Naive thymus-derived CD8-positive, alpha-beta T cell (primary cell): Measurements from ENCODE around the gene ZDHHC14. TPM values are rescaled to one million over a fixed set of nuclear protein-coding genes. Genes with fewer than 3 reads are reported as not detected.

Experiments
- ATAC-seq, 2 donors: fragments of 150-1000 bp; cut with Tn5 transposase in 1 of 2; sonication (Bioruptor Pico), chemical (Tn5 transposase) in 1 of 2; 1 replicate in 1 of 2; 2 replicates in 1 of 2; pipeline ENCODE4 v1.10.0; 2021; ENCODE audit warnings: mild to moderate bottlenecking in 2 of 2, moderate library complexity in 2 of 2
- POLR2A ChIA-PET: fragments of 350-600 bp; sonication (Branson Sonifier 250); formaldehyde crosslinking; loops from one replicate; lab custom pipeline; 2021; ENCODE audit warnings: antibody characterized with exemption; lab: Charles Lee
- DNase-seq, 10 donors: peaks; one replicate each; pipeline versions ENCODE4 v3.0.0 to v3.0.0-alpha.2; 2020 to 2022
- H3K27ac Mint-ChIP-seq, 10 donors: one replicate each; pipeline ENCODE4 v1.8.0; 2020 to 2022; ENCODE audit warnings: mild to moderate bottlenecking in 10 of 10, mixed read lengths in 10 of 10, moderate library complexity in 4 of 10, inconsistent platforms in 1 of 10
- H3K27me3 Mint-ChIP-seq, 5 donors: one replicate each; pipeline ENCODE4 v1.8.0; 2021 to 2022; ENCODE audit warnings: mixed read lengths in 5 of 5
- H3K36me3 Mint-ChIP-seq, 3 donors: one replicate each; pipeline ENCODE4 v1.8.0; 2020 to 2022; ENCODE audit warnings: mixed read lengths in 3 of 3, mild to moderate bottlenecking in 2 of 3, inconsistent platforms in 1 of 3
- H3K4me1 Mint-ChIP-seq, 4 donors: one replicate each; pipeline ENCODE4 v1.8.0; 2021 to 2022; ENCODE audit warnings: mixed read lengths in 4 of 4
- H3K4me3 Mint-ChIP-seq, 10 donors: one replicate each; pipeline ENCODE4 v1.8.0; 2020 to 2022; ENCODE audit warnings: mild to moderate bottlenecking in 10 of 10, mixed read lengths in 10 of 10, moderate library complexity in 6 of 10, inconsistent platforms in 1 of 10
- H3K9me3 Mint-ChIP-seq, 9 donors: one replicate each; pipeline ENCODE4 v1.8.0; 2020 to 2022; ENCODE audit warnings: mixed read lengths in 9 of 9, mild to moderate bottlenecking in 3 of 9, inconsistent platforms in 1 of 9, moderate library complexity in 1 of 9
- polyA plus RNA-seq, 3 donors: library from polyadenylated mRNA; unstranded; fragments of 300-500 nt; fragmentation: Illumina TruSeq; gene quantifications; one replicate each; pipeline ENCODE4 v1.2.3, GENCODE V29; 2021
- total RNA-seq, 8 experiments: library from RNA in 2 of 8; stranded (reverse) in 2 of 8; gene quantifications; one replicate each; pipeline ENCODE4 v1.2.3 and lab custom pipeline; 2021 to 2026

ZDHHC14 gene
- total and polyA plus RNA-seq, 5 experiments from 2014 or later, result 0.09 to 1.9 (median 1.4) TPM

DNA sequence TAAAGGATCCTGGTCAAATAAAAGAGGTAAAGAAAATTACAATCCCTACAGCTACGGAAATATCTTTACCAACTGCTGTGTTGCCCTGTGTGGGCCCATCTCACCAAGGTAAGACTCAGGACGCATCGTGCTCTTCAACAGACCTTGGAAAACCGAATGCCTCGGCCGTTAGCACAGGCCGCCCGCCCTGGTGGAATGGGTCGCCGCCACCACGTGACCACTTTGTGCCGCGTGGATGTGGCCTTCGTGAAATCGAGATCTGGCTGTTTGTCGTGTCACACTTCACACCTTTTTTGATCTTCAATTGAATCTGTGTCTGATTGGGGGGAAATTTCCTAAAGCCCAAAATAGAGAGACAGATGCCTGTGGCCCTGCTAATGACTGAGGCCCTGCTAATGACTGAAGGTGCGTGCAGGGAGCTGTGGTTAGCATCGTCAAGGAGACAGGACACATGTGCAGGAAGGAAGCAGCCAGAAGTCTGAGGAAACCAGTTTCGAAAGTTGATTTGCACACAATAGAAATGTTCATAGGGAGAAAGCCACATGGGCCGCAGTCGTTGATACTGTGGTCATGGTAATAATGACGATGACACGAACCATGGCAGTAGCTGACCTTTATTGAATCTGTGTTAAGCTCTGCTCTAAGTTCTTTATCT is 266.4 kb downstream of the ZDHHC14 start:
- Mint-ChIP-seq H3K36me3 (no peaks in the 10 kb centered on the region), H3K27me3 (peaks cover 0 to 7% (median 0%) of the 10 kb centered on the region in 5 donors), H3K4me1 (peaks cover 4 to 10% (median 8%) of the 10 kb centered on the region in 4 donors), H3K4me3 (no peak overlapping the region), H3K9me3 (no peaks in the 10 kb centered on the region), H3K27ac (no peak overlapping the region)
- POLR2A ChIA-PET, result no interaction called here
- DNase-seq (no peak), ATAC-seq (no peak)

DNA sequence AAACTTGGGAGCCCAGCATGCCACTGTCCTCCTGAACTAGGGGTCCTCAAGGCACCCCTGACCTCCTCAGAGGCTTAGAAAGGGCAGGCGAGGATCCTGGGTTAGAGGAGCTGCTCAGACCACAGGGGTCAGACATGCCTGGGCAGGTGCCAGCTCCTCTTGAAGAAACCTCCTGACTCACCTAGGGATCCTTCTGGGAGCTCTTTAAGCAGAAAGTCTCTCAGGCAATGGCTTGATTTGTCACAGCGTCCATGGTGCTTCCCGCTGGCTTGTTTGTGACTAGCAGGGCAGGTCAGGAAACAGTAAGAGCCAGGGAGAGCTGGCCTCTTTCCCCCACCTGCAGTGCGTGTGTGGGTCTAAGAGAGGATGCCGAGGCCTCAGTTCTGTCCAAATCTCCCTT is 267.6 kb downstream of the ZDHHC14 start:
- POLR2A ChIA-PET, result no interaction called here
- Mint-ChIP-seq H3K27me3 (peaks cover 0 to 7% (median 0%) of the 10 kb centered on the region in 5 donors), H3K9me3 (no peaks in the 10 kb centered on the region), H3K4me1 (peaks cover 4 to 10% (median 8%) of the 10 kb centered on the region in 4 donors), H3K27ac (no peak overlapping the region), H3K4me3 (no peak overlapping the region), H3K36me3 (no peaks in the 10 kb centered on the region)
- no peak for DNase-seq
- no peak for ATAC-seq

DNA sequence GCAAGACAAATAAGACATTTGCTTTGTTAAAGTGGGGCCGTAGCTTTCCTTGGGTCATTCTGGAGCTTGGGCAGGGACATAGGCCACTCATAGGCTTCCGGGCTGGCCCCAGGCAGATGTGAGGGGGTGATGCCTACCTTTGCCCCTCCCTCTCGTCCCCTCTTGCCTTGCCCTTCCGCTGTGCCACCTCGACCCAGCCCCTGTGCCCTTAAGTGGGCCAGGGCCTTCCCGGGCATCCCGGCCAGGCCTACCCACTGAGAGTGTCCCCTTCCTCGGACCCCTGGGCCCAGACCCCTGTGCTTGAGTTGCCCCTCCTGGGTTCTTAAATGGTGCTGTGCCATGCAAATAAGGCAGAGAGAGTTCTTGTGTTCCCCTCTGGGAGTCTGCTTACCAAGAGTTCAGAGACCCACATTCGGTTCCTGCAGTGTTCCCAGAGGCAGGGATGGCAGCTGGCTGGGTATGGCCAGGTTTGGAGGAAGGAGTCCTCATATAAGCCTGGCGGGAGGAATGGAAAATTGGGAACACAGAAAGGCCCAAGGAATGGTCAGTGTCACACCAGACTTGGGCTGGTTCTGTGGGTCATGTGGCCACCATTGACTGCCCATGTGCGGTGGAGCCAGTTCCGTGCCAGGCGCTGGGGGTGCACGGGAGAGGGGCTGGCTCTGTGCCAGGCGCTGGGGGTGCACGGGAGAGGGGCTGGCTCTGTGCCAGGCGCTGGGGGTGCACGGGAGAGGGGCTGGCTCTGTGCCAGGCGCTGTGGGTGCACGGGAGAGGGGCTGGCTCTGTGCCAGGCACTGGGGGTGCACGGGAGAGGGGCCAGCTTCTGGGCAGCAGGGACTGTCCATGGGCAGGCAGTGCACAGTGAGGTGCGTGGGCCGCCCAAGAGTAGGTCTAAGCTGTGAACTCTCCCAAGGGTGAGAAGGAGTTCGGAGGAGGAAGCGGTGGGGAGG is 268.6 kb downstream of the ZDHHC14 start:
- H3K27me3 Mint-ChIP-seq, result peaks cover 0 to 3% (median 0%) of the 10 kb centered on the region in 5 donors
- no peaks in the 10 kb centered on the region for H3K36me3 Mint-ChIP-seq
- POLR2A ChIA-PET, result no interaction called here
- H3K4me1 Mint-ChIP-seq, result peaks cover 4 to 10% (median 8%) of the 10 kb centered on the region in 4 donors
- H3K9me3 Mint-ChIP-seq, result no peaks in the 10 kb centered on the region
- no peak for DNase-seq
- no peak overlapping the region for H3K27ac Mint-ChIP-seq
- no peak for ATAC-seq
- H3K4me3 Mint-ChIP-seq, result no peak overlapping the region

DNA sequence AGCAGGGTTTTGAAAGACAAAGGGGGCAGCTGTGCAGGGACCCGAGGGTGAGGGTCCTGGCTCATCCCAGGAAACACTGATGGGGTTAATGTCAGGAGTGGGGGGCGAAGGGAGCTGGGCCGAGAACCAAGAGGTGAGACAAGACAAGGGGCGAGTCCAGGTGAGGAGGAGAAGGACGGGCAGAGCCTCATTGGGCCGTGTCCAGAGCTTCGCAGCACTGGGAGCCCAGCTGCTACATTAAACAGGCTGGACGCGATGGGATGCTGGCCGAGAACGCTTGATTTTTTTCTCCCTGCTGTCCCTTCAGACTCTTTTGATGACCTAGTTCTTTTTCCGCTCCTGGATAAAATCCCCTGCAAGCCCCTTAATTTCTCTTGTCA is 269.3 kb downstream of the ZDHHC14 start:
- Mint-ChIP-seq H3K4me3 (no peak overlapping the region), H3K27me3 (peaks cover 0 to 3% (median 0%) of the 10 kb centered on the region in 5 donors), H3K36me3 (no peaks in the 10 kb centered on the region), H3K9me3 (no peaks in the 10 kb centered on the region), H3K27ac (no peak overlapping the region), H3K4me1 (peaks cover 4 to 10% (median 8%) of the 10 kb centered on the region in 4 donors)
- DNase-seq (no peak), ATAC-seq (no peak)
- POLR2A ChIA-PET, result no interaction called here

DNA sequence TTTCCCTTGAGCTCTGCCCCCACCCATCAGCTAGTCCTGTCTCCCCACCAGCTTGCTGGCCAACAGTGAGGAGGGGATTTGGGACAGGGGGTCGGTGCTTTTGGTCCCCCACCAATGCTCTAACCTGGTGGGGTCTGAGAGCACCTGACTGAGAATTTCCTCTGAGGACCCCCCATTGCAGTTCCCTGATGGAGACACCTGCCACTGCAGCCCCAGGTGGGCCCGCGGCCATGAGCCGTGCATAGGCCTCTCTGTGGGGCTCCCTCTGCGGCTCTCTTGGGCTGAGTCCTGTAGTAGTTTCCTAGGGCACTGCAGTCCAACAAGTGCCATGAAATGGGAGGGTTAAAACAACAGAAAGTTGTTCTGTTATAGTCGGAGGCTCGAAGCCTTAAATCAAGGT is 269.8 kb downstream of the ZDHHC14 start:
- ATAC-seq, result no peak
- Mint-ChIP-seq H3K4me1 (peaks cover 4 to 10% (median 7%) of the 10 kb centered on the region in 4 donors), H3K27ac (no peak overlapping the region), H3K36me3 (no peaks in the 10 kb centered on the region), H3K27me3 (no peaks in the 10 kb centered on the region), H3K9me3 (no peaks in the 10 kb centered on the region), H3K4me3 (no peak overlapping the region)
- DNase-seq, result no peak
- POLR2A ChIA-PET, result no interaction called here

DNA sequence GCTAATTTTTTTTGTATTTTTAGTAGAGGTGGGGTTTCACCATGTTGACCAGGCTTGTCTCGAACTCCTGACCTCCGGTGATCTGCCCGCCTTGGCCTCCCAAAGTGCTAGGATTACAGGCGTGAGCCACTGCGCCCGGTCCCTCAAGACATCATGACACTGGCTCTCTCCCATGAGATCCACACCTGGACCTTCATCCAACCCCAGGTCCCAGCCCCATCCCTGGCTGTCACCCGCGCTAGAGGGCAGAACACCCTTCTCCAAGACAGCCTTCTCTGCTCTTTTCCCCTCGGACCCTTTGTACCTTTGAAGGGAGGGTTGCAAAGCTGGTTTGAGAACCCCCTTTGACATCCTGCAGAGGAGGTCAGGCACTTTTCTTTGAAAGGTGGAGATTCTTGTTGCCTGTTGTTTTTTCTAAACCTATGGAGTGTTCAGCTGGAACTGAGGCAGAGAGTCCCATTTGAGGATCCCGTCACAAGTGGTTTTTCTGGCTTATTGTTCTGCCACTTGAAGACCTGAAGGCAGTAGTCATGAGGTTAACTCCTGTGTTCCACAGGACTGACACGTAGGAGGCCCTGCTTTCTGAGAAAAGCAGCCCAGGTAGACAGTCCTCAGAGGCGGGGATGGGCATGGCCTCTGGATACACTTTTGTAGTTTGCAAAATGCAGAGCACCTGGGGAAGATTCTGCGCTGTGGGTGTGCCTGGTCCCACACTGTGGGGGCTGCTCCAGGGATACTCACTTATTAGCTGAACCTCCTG is 270.9 kb downstream of the ZDHHC14 start:
- Mint-ChIP-seq H3K4me1 (peaks cover 4 to 10% (median 7%) of the 10 kb centered on the region in 4 donors), H3K36me3 (no peaks in the 10 kb centered on the region), H3K4me3 (no peak overlapping the region), H3K27ac (no peak overlapping the region), H3K27me3 (peaks cover 0 to 1% (median 0%) of the 10 kb centered on the region in 5 donors), H3K9me3 (no peaks in the 10 kb centered on the region)
- no peak for ATAC-seq
- POLR2A ChIA-PET, result no interaction called here
- no peak for DNase-seq

DNA sequence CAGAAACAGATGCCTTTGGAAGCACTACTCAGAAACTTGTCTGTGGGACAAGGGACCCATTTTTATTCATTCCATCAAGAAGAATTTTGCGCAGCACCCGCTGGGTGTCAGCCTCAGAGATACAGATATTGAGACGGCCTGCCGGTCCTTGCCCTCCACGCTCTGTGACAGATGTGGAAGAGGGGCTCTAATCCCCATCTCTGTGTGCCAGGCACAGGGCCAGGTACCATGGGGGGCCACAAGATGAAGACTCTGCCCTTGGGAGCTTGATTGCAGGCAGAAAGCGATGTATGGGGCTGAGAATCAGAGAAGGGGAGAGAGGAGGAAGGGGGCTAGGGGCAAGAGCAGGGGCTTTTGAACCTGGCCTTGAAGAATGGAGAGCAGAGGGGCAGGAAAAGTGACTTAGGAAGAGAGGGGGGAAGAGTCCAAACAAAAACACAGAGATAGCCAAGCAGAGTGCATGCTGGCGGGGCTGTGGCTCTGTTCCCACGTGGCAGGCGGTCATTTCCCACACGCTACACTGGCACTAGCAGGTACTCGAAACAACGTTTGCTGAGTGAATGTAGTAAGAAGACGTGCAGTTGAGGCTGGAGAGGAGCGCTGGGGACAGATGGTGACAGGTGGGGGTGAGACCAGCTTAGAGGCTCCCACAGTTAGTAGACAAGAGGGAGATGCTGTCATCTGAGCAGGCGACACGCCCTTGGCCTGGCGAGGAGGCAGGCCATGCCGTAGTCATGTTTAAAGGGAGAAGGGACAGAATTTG is 271.8 kb downstream of the ZDHHC14 start:
- Mint-ChIP-seq H3K4me1 (peaks cover under 1 to 4% (median 1%) of the 10 kb centered on the region in 4 donors), H3K27me3 (peaks cover 0 to 3% (median 0%) of the 10 kb centered on the region in 5 donors), H3K9me3 (no peaks in the 10 kb centered on the region), H3K36me3 (no peaks in the 10 kb centered on the region), H3K27ac (peak overlapping the region in 1 of 10 donors; percentile 28), H3K4me3 (no peak overlapping the region)
- ATAC-seq (no peak), DNase-seq (no peak)
- POLR2A ChIA-PET, result no interaction called here

DNA sequence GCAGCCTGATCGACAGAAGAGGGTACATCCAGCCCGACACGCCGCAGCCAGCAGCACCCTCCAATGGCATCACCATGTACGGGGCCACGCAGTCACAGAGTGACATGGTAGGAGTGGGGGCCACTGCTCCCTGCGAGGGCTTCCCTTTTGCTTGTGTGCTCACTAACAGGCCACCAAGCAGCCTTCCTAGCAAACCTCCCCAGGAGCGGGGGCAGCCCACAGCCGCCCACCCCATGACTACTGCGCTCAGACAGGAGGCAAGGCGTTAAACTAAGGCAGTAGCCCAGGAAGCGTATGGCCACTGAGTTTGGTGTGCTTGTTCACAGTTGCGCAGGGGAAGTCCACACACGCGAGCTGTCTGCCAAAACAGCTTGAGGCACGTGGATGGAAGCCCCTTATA is 272.5 kb downstream of the ZDHHC14 start:
- no peak overlapping the region for H3K4me3 Mint-ChIP-seq
- H3K27me3 Mint-ChIP-seq, result peaks cover 0 to 3% (median 0%) of the 10 kb centered on the region in 5 donors
- H3K4me1 Mint-ChIP-seq, result no peaks in the 10 kb centered on the region
- POLR2A ChIA-PET, result no interaction called here
- no peaks in the 10 kb centered on the region for H3K36me3 Mint-ChIP-seq
- H3K9me3 Mint-ChIP-seq, result no peaks in the 10 kb centered on the region
- no peak overlapping the region for H3K27ac Mint-ChIP-seq
- DNase-seq, result no peak
- ATAC-seq, result no peak

DNA sequence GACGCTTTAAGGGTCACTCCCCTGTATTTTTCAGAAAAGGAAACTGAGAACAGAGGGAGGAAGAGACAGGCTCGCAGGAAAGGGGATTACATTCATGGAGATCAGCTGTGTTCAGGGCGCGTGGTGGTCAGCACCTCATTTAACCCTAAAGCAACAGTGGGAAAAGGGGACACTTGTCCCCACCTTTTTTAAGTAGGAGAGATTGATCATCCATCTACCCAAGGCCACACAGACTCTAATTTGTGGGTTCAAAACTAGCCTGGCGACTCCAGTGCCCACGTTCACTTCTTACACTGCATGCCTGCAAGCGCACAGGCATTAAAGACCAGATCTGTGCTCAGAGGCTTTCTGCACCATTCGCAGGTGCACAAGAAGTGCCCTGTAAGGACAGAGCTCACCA is 274.1 kb downstream of the ZDHHC14 start:
- Mint-ChIP-seq H3K9me3 (no peaks in the 10 kb centered on the region), H3K4me1 (peaks cover 0 to 6% (median 0%) of the 10 kb centered on the region in 4 donors), H3K4me3 (no peak overlapping the region), H3K27me3 (peaks cover 0 to 3% (median 0%) of the 10 kb centered on the region in 5 donors), H3K27ac (no peak overlapping the region), H3K36me3 (no peaks in the 10 kb centered on the region)
- no peak for DNase-seq
- POLR2A ChIA-PET, result no interaction called here
- ATAC-seq, result no peak

DNA sequence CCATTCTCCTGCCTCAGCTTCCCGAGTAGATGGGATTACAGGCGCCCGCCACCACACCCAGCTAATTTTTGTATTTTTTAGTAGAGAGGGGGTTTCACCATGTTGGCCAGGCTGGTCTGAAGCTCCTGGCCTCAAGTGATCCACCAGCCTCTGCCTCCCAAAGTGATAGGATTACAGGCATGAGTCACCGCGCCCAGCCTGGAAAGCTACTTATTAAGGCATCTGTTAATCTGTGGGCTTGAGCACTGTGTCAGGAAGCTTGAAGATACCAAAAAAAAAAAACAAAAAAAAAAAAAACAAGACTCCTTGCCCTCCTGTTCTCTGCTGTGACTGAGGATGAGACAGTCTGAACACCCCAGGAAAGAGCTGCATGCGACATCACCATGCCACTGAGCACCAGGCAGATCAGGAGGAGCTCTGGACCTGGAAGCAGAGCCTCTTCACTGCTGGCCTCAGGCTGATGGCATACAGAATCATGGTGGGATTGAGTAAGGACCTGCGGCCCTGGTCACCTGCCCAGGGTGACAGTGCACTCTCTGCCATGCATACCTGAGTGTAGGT is 275.5 kb downstream of the ZDHHC14 start:
- Mint-ChIP-seq H3K4me1 (peaks cover 0 to 6% (median 0%) of the 10 kb centered on the region in 4 donors), H3K4me3 (no peak overlapping the region), H3K36me3 (no peaks in the 10 kb centered on the region), H3K27me3 (peaks cover 0 to 3% (median 0%) of the 10 kb centered on the region in 5 donors), H3K9me3 (no peaks in the 10 kb centered on the region), H3K27ac (peak overlapping the region in 1 of 10 donors; percentile 12)
- POLR2A ChIA-PET, result no interaction called here
- DNase-seq (no peak), ATAC-seq (no peak)

DNA sequence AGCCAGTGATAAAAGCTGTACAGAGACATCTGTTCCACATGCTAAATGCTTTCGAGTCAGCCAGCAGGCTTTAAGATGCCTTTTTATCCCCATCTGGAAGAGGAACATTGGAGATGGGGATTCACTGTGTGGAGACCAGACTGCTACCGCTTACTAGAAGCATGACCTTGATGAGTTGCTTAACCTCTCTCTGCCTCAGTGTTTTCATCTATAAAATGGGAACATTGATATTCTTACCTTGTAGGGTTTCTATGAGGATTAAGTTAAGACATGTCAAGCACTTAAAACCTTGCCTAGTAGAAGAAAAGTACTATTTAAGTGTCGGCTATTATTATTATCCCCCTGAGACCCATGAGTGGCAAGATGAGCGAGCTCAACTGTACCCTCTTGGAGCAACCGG is 276.8 kb downstream of the ZDHHC14 start:
- Mint-ChIP-seq H3K27ac (no peak overlapping the region), H3K9me3 (no peaks in the 10 kb centered on the region), H3K27me3 (peaks cover 0 to 3% (median 0%) of the 10 kb centered on the region in 5 donors), H3K4me1 (peaks cover 0 to 6% (median 0%) of the 10 kb centered on the region in 4 donors), H3K36me3 (no peaks in the 10 kb centered on the region), H3K4me3 (no peak overlapping the region)
- POLR2A ChIA-PET, result no interaction called here
- DNase-seq (no peak), ATAC-seq (no peak)

DNA sequence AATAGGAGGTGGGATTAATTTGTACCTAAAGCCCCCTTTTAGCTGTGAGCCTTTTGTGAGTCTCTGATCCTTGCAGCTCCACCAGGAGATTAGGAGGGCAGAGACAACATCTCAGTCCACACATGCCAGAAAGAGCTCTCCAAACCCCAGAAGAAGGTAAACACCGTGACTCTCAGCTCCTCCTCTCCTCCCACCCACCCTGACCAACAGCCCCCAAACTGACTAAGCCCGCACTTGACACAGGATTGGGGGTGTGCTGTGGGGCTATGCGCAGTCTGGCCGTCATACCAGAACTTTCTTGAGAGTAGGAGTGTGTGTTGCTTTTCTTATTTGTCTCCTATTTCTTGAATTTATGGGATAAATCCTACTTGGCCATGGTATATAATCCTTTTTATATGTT is 277.3 kb downstream of the ZDHHC14 start:
- DNase-seq (no peak), ATAC-seq (no peak)
- Mint-ChIP-seq H3K4me1 (peaks cover 0 to 6% (median 0%) of the 10 kb centered on the region in 4 donors), H3K4me3 (no peak overlapping the region), H3K36me3 (no peaks in the 10 kb centered on the region), H3K27me3 (peaks cover 0 to 3% (median 0%) of the 10 kb centered on the region in 5 donors), H3K27ac (no peak overlapping the region), H3K9me3 (no peaks in the 10 kb centered on the region)
- POLR2A ChIA-PET, result no interaction called here
